Hepatic stellate cell (primary cell): ENCODE measurements around the gene KRT27.
"Not testable (repeated sequence)": the region's sequence is repeated elsewhere in the genome, so short reads cannot be mapped to it uniquely, and the experiment has no call there.

Experiments used
- DNase-seq: peaks from one replicate; pipeline ENCODE4 v3.0.0; 2011; ENCODE audit warnings: low spot score

Gene KRT27

GRCh38 chr17:40782450-40782849 is at the start of gene KRT27:
KRT27 (minus strand) TSS chr17:40782550; CDS start chr17:40782493, 57 bp downstream.
- no peak for DNase-seq

GRCh38 chr17:40830085-40830776 is 47.9 kb upstream of the KRT27 start:
- no peak for DNase-seq

GRCh38 chr17:40828454-40829044 is 46.2 kb upstream of the KRT27 start:
- no peak for DNase-seq

GRCh38 chr17:40827746-40828453 is 45.5 kb upstream of the KRT27 start:
- DNase-seq, result no peak

GRCh38 chr17:40825599-40825998 is 43.2 kb upstream of the KRT27 start:
- DNase-seq, result no peak

- no peak for DNase-seq
Observed at GRCh38 chr17:40824015-40824832, 41.9 kb upstream of the KRT27 start.

- no peak for DNase-seq
Observed at GRCh38 chr17:40822132-40822812, 39.9 kb upstream of the KRT27 start, which contains the start of gene KRT10. KRT10 (minus strand) TSS chr17:40822614; CDS start chr17:40822585, 29 bp downstream.

- DNase-seq, result no peak
Observed at GRCh38 chr17:40821536-40821935, 39.2 kb upstream of the KRT27 start.

GRCh38 chr17:40820228-40820838 is 38.0 kb upstream of the KRT27 start:
- no peak for DNase-seq

- DNase-seq, result no peak
Observed at GRCh38 chr17:40819528-40820125, 37.3 kb upstream of the KRT27 start.

GRCh38 chr17:40818733-40819527 is 36.6 kb upstream of the KRT27 start:
- peak; percentile 61 for DNase-seq

GRCh38 chr17:40818343-40818732 is 36.0 kb upstream of the KRT27 start:
- no peak for DNase-seq

GRCh38 chr17:40817103-40817682 is 34.8 kb upstream of the KRT27 start:
- no peak for DNase-seq

- DNase-seq, result no peak
Observed at GRCh38 chr17:40816569-40816968, 34.2 kb upstream of the KRT27 start.

- DNase-seq, result no peak
Observed at GRCh38 chr17:40815381-40815780, 33.0 kb upstream of the KRT27 start.

- DNase-seq, result not testable (repeated sequence)
Observed at GRCh38 chr17:40814657-40815056, 32.3 kb upstream of the KRT27 start.

- no peak for DNase-seq
Observed at GRCh38 chr17:40813804-40814203, 31.5 kb upstream of the KRT27 start.

GRCh38 chr17:40812639-40813038 is 30.3 kb upstream of the KRT27 start:
- no peak for DNase-seq

GRCh38 chr17:40810494-40810893 is 28.1 kb upstream of the KRT27 start:
- peak; percentile 32 for DNase-seq
